H1 (cell line): ENCODE results near the gene ATP2C1. TPM values are rescaled to one million over a fixed set of nuclear protein-coding genes. Genes with fewer than 3 reads are reported as not detected.
"Not testable (repeated sequence)": the region's sequence is repeated elsewhere in the genome, so short reads cannot be mapped to it uniquely, and the experiment has no call there.

Experiments
- CTCF ChIA-PET: fragments of 300-600 bp; sonication (Branson Sonifier 250); formaldehyde crosslinking; loops from one replicate; lab custom pipeline; 2021; ENCODE audit not compliant: partially characterized antibody; lab: Charles Lee
- POLR2A ChIA-PET: fragments of 300-600 bp; sonication (Branson Sonifier 250); formaldehyde crosslinking; loops from one replicate; lab custom pipeline; 2021; ENCODE audit warnings: inconsistent platforms; ENCODE audit not compliant: partially characterized antibody; lab: Charles Lee
- DNase-seq, 2 experiments: peaks; one replicate each; pipeline versions ENCODE4 v3.0.0 to v3.0.0-alpha.2; 2010 to 2022; ENCODE audit warnings: low spot score in 2 of 2, low read depth in 1 of 2, mixed read lengths in 1 of 2
- FAIRE-seq: peaks from 2 replicates; lab custom pipeline; 2011; peaks lifted over from hg19 to GRCh38; lab: Jason Lieb, UNC
- H2AFZ ChIP-seq: 2 replicates; pipeline ENCODE4 v1.8.1; 2012; ENCODE audit warnings: low read length, inconsistent platforms
- H2AK5ac ChIP-seq: 2 replicates; pipeline ENCODE4 v1.6.1; 2013; ENCODE audit warnings: low read depth, low read length
- H2BK120ac ChIP-seq: replicated peaks from 2 replicates; pipeline ENCODE3; 2013; ENCODE audit warnings: low read depth, low read length, inconsistent platforms
- H2BK12ac ChIP-seq: 2 replicates; pipeline ENCODE4 v1.6.1; 2013; ENCODE audit warnings: low read depth, low read length
- H2BK15ac ChIP-seq: 2 replicates; pipeline ENCODE4 v1.6.1; 2013; ENCODE audit warnings: low read length
- H2BK20ac ChIP-seq: 2 replicates; pipeline ENCODE4 v1.6.1; 2013; ENCODE audit warnings: low read length
- H2BK5ac ChIP-seq: 2 replicates; pipeline ENCODE4 v1.6.1; 2013; ENCODE audit warnings: low read depth, low read length
- H3K14ac ChIP-seq: 2 replicates; pipeline ENCODE4 v1.6.1; 2013; ENCODE audit warnings: inconsistent platforms; ENCODE audit not compliant: insufficient read length
- H3K18ac ChIP-seq: 2 replicates; pipeline ENCODE4 v1.6.1; 2013; ENCODE audit warnings: low read length; ENCODE audit errors: extremely low read depth
- H3K23ac ChIP-seq: 2 replicates; pipeline ENCODE4 v1.6.1; 2013; ENCODE audit warnings: inconsistent platforms; ENCODE audit not compliant: insufficient read length
- H3K23me2 ChIP-seq: 2 replicates; pipeline ENCODE4 v1.6.1; 2013; ENCODE audit warnings: low read depth, low read length
- H3K27ac ChIP-seq: 2 replicates; pipeline ENCODE4 v1.6.1; 2011; ENCODE audit warnings: low read depth, low read length, inconsistent platforms
- H3K27me3 ChIP-seq, 4 experiments: replicated peaks in 1 of 4; 1 replicate in 1 of 4; 2 replicates in 3 of 4; pipeline versions ENCODE4 v1.6.1 to v1.8.1; 2011 to 2013; ENCODE audit warnings: low read length in 3 of 4, mild to moderate bottlenecking in 3 of 4, inconsistent platforms in 2 of 4, mixed read lengths in 2 of 4, moderate library complexity in 1 of 4; ENCODE audit not compliant: control insufficient read depth in 3 of 4, insufficient read depth in 3 of 4; ENCODE audit errors: extremely low read depth in 1 of 4
- H3K36me3 ChIP-seq, 4 experiments: 2 replicates each; pipeline versions ENCODE4 v1.6.1 to v1.8.1; 2011 to 2013; ENCODE audit warnings: mild to moderate bottlenecking in 4 of 4, low read length in 3 of 4, moderate library complexity in 2 of 4, control low read depth in 1 of 4, inconsistent platforms in 1 of 4; ENCODE audit not compliant: insufficient read depth in 4 of 4, control insufficient read depth in 2 of 4
- H3K4ac ChIP-seq: replicated peaks from 2 replicates; pipeline ENCODE3; 2013; ENCODE audit warnings: low read length, low read depth, mixed read lengths, inconsistent platforms; ENCODE audit not compliant: insufficient read length
- H3K4me1 ChIP-seq, 4 experiments: replicated peaks in 1 of 4; 1 replicate in 1 of 4; 2 replicates in 3 of 4; pipeline versions ENCODE4 v1.6.1 to v1.8.1; 2011 to 2013; ENCODE audit warnings: low read length in 3 of 4, inconsistent platforms in 2 of 4, mixed read lengths in 1 of 4; ENCODE audit not compliant: insufficient read depth in 4 of 4, control insufficient read depth in 3 of 4
- H3K4me2 ChIP-seq, 2 experiments: 2 replicates each; pipeline versions ENCODE4 v1.6.1 to v1.8.1; 2011 to 2013; ENCODE audit warnings: low read depth in 2 of 2, low read length in 2 of 2, control low read depth in 1 of 2, inconsistent platforms in 1 of 2, mild to moderate bottlenecking in 1 of 2; ENCODE audit not compliant: insufficient read depth in 1 of 2
- H3K4me3 ChIP-seq, 4 experiments: fragments of 200-600, 300-600 bp in 1 of 4; sonication (generic), shearing (Covaris generic), sonication (Bioruptor Twin) in 1 of 4; 2 replicates each; pipeline versions ENCODE4 v1.5.1 to v1.8.1; 2011 to 2016; ENCODE audit warnings: low read length in 4 of 4, low read depth in 3 of 4, control low read depth in 2 of 4, inconsistent platforms in 2 of 4, mild to moderate bottlenecking in 2 of 4, mixed read lengths in 1 of 4, moderate library complexity in 1 of 4; ENCODE audit not compliant: insufficient read depth in 2 of 4; ENCODE audit errors: extremely low read depth in 1 of 4
- H3K56ac ChIP-seq: replicated peaks from 2 replicates; pipeline ENCODE3; 2013; ENCODE audit warnings: low read depth, mild to moderate bottlenecking, mixed read lengths, low read length, inconsistent platforms; ENCODE audit not compliant: insufficient read length
- H3K79me1 ChIP-seq: 2 replicates; pipeline ENCODE4 v1.6.1; 2013; ENCODE audit warnings: low read depth, low read length, control low read depth
- H3K79me2 ChIP-seq, 2 experiments: 2 replicates each; pipeline versions ENCODE4 v1.6.1 to v1.8.1; 2012 to 2013; ENCODE audit warnings: low read length in 2 of 2, mild to moderate bottlenecking in 2 of 2, inconsistent platforms in 1 of 2; ENCODE audit not compliant: insufficient read depth in 2 of 2, control insufficient read depth in 1 of 2
- H3K9ac ChIP-seq, 4 experiments: replicated peaks in 1 of 4; 1 replicate in 1 of 4; 2 replicates in 3 of 4; pipeline versions ENCODE4 v1.6.1 to v1.8.1; 2011 to 2013; ENCODE audit warnings: low read depth in 3 of 4, low read length in 3 of 4, control low read depth in 2 of 4, mild to moderate bottlenecking in 2 of 4, moderate library complexity in 2 of 4, inconsistent platforms in 1 of 4; ENCODE audit errors: extremely low read depth in 1 of 4
- H3K9me3 ChIP-seq, 2 experiments: 2 replicates each; pipeline versions ENCODE4 v1.6.1 to v1.8.1; 2012 to 2013; ENCODE audit warnings: mild to moderate bottlenecking in 2 of 2, moderate library complexity in 2 of 2, control low read depth in 1 of 2, inconsistent platforms in 1 of 2, low read depth in 1 of 2, low read length in 1 of 2, mixed read lengths in 1 of 2; ENCODE audit not compliant: insufficient read depth in 2 of 2
- H4K20me1 ChIP-seq, 2 experiments: replicated peaks in 1 of 2; 2 replicates each; pipeline versions ENCODE3 to v1.8.1; 2011 to 2013; ENCODE audit warnings: inconsistent platforms in 2 of 2, low read length in 2 of 2, mild to moderate bottlenecking in 1 of 2; ENCODE audit not compliant: insufficient read depth in 2 of 2, control insufficient read depth in 1 of 2
- H4K5ac ChIP-seq: 2 replicates; pipeline ENCODE4 v1.6.1; 2013; ENCODE audit warnings: low read length, low read depth, mixed read lengths, inconsistent platforms; ENCODE audit not compliant: insufficient read length
- H4K8ac ChIP-seq: 2 replicates; pipeline ENCODE4 v1.8.0; 2013; ENCODE audit warnings: mild to moderate bottlenecking, moderate library complexity, low read length, inconsistent platforms; ENCODE audit not compliant: insufficient read depth; ENCODE audit errors: extremely low read depth
- H4K91ac ChIP-seq: replicated peaks from 2 replicates; pipeline ENCODE3; 2013; ENCODE audit warnings: low read length, mixed read lengths, inconsistent platforms; ENCODE audit not compliant: insufficient read length
- ATF2 ChIP-seq: IDR thresholded peaks from 2 replicates; pipeline ENCODE4 v1.6.1; 2012; ENCODE audit warnings: low read length, inconsistent platforms
- CTCF ChIP-seq, 3 experiments: IDR thresholded peaks; 1 replicate in 2 of 3; 2 replicates in 1 of 3; pipeline versions ENCODE4 v1.5.1 to v1.6.1; 2011; ENCODE audit warnings: low read length in 3 of 3, mild to moderate bottlenecking in 3 of 3, inconsistent platforms in 2 of 3, low read depth in 1 of 3, moderate library complexity in 1 of 3; ENCODE audit not compliant: insufficient read depth in 1 of 3; ENCODE audit errors: control extremely low read depth in 1 of 3
- MAFK ChIP-seq: IDR thresholded peaks from 2 replicates; pipeline ENCODE4 v1.6.1; 2012; ENCODE audit warnings: low read depth, mild to moderate bottlenecking, improper control_type of control experiment, low read length
- POU5F1 ChIP-seq: IDR thresholded peaks from 2 replicates; pipeline ENCODE4 v1.6.1; 2011; ENCODE audit warnings: low read depth, mild to moderate bottlenecking, low read length, moderate library complexity
- SIN3A ChIP-seq, 2 experiments: IDR thresholded peaks in 1 of 2; conservative IDR thresholded peaks in 1 of 2; 2 replicates each; pipeline ENCODE4 v1.6.1; 2011 to 2012; ENCODE audit warnings: low read length in 2 of 2, improper control_type of control experiment in 1 of 2, low read depth in 1 of 2, mild to moderate bottlenecking in 1 of 2
- WGBS, 2 experiments: shearing (Covaris generic) in 1 of 2; methylation state at CpG; one replicate each; pipeline versions ENCODE4 v1.1.6 to v1.1.7; 2013 to 2015; ENCODE audit warnings: low lambda C conversion rate in 2 of 2, mixed read lengths in 2 of 2, inconsistent platforms in 1 of 2, low coverage in 1 of 2, missing lambda C conversion rate in 1 of 2; ENCODE audit not compliant: insufficient replicate concordance in 2 of 2, insufficient coverage in 1 of 2, insufficient read length in 1 of 2; ENCODE audit errors: extremely low coverage in 1 of 2, missing lambda C conversion rate in 1 of 2; 5-methylcytosine and 5-hydroxymethylcytosine counted together
- polyA plus RNA-seq, 7 experiments: library from polyadenylated mRNA; depleted of rRNA in 3 of 7; stranded (reverse) in 5 of 7; unstranded in 2 of 7; fragments of >200 nt in 5 of 7; fragments of 200-250 nt in 2 of 7; gene quantifications; 1 replicate in 5 of 7; 2 replicates in 1 of 7; 4 replicates in 1 of 7; pipeline versions ENCODE4 v1.2.1 to v1.2.3, GENCODE V29; 2011 to 2013; ENCODE audit warnings: missing spikeins in 2 of 7, mixed read lengths in 2 of 7
- total RNA-seq: library from RNA; stranded (reverse); fragmentation: NEBNext Ultra II Directional; extraction: Animal tissue kit (Norgen Biotek cat#: 25700); gene quantifications from 2 replicates; pipeline ENCODE4 v1.2.1, GENCODE V29; 2021

ATP2C1 gene
- total and polyA plus RNA-seq, 2 of the 8 experiments (the other 6 are each of a cell fraction or from before 2014, with no cell fraction given), result 50.7 to 68.5 TPM

GRCh38 chr3:131038326-131038725 lies 144.4 kb downstream of the ATP2C1 start (continued):
- TF ChIP-seq CTCF (IDR thresholded peaks at IDR 0.05; ENCODE audit: control extremely low read depth in 1 of 3, insufficient read depth in 1 of 3, low read depth in 1 of 3, low read length in 3 of 3) (no peak), ATF2 (no peak), MAFK (no peak), SIN3A (conservative IDR thresholded peaks at IDR 0.05 in 1 of 2, IDR thresholded peaks at IDR 0.05 in 1 of 2; ENCODE audit: low read depth in 1 of 2, low read length in 2 of 2) (no peak), POU5F1 (no peak)

GRCh38 chr3:131042271-131042985 lies 148.5 kb downstream of the ATP2C1 start:
- not testable (repeated sequence) for H4K20me1 ChIP-seq, H3K23ac ChIP-seq, H2BK12ac ChIP-seq, H3K56ac ChIP-seq, H3K9me3 ChIP-seq, H4K5ac ChIP-seq, H3K9ac ChIP-seq, H3K27ac ChIP-seq, H3K23me2 ChIP-seq, H2AFZ ChIP-seq, H3K18ac ChIP-seq, H3K79me2 ChIP-seq, H3K4me3 ChIP-seq, H2BK15ac ChIP-seq, H3K36me3 ChIP-seq, H2AK5ac ChIP-seq, H4K91ac ChIP-seq, H3K4me2 ChIP-seq, H3K14ac ChIP-seq, H2BK120ac ChIP-seq, H3K4me1 ChIP-seq, H2BK20ac ChIP-seq, H3K79me1 ChIP-seq, H3K27me3 ChIP-seq, H3K4ac ChIP-seq
- ChIA-PET CTCF (interaction anchor here (0.9 to 2.8 kb wide), 3 partner anchors 9 to 117 kb away, joined by 4 to 6 read pairs (median 6); no protein-coding TSS in a partner anchor), POLR2A (interaction anchor here (0.9 to 2.0 kb wide), 2 partner anchors 11 to 16 kb away, joined by 5 to 6 read pairs; partner anchors contain the start of genes ASTE1 and NEK11)
- FAIRE-seq (peak; percentile 24), DNase-seq (peak in 1 of 2 experiments; percentile 51)
- H4K8ac ChIP-seq, result peak overlapping the region; percentile 28; the same call in 1 of the 2 replicates
- 78% methylated on average over 10 of the region's 10 CpGs; no CpG with 5 or more reads in 1 of the 2 experiments for WGBS, 2 experiments
- 0 out of 2 replicates have a peak overlapping the region, but pooled peaks have one; percentile 52 for H2BK5ac ChIP-seq
